ENCODE measurements around the gene EIF4E2.
"Not testable (repeated sequence)": the region's sequence is repeated elsewhere in the genome, so short reads cannot be mapped to it uniquely, and the experiment has no call there.

Gene EIF4E2

DNA sequence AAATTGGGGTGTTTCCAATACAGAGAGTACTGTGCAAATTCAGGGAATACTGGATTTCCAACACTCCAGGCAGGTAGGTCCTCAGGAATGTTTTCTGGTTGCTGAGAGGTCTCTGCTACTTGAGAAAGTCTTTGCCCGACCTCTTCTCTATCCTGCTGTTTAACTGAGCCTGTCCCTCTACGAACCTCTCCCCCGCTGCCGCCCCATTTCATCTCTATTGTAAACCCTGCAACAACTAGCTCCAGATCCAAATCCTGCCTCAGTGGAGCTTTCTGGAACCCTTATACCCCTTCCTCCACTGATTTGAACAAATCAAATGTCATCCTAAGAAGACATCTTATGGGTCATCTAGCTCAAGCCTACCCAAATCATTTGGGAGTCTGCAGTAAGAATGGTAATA lies 1.3 kb downstream of the EIF4E2 start:
- Histone ChIP-seq H3K4me3 (ENCODE audit: low read length) (peak overlapping the region; percentile 89), H3K9me3 (ENCODE audit: insufficient read depth, low read depth, low read length) (no peaks in the 10 kb centered on the region), H3K27me3 (ENCODE audit: insufficient read depth, low read length) (no peaks in the 10 kb centered on the region), H3K36me3 (ENCODE audit: insufficient read depth, low read depth, low read length) (peaks cover 37% of the 10 kb centered on the region), H3K4me1 (ENCODE audit: insufficient read depth, low read length) (peaks cover 7% of the 10 kb centered on the region), H3K27ac (ENCODE audit: low read length) (no peak overlapping the region), H3K9ac (ENCODE audit: low read depth, low read length) (peak overlapping the region; percentile 95; the same call in 1 of the 2 replicates)

- no peak overlapping the region for H3K27ac ChIP-seq (ENCODE audit: low read length)
- H3K27me3 ChIP-seq (ENCODE audit: insufficient read depth, low read length): no peaks in the 10 kb centered on the region
- H3K9me3 ChIP-seq (ENCODE audit: insufficient read depth, low read depth, low read length): no peaks in the 10 kb centered on the region
- no peak overlapping the region for H3K4me3 ChIP-seq (ENCODE audit: low read length)
- H3K9ac ChIP-seq (ENCODE audit: low read depth, low read length): no peak overlapping the region
- H3K36me3 ChIP-seq (ENCODE audit: insufficient read depth, low read depth, low read length): peaks cover 70% of the 10 kb centered on the region
- peaks cover 5% of the 10 kb centered on the region for H3K4me1 ChIP-seq (ENCODE audit: insufficient read depth, low read length)
These were observed 5.9 kb downstream of the EIF4E2 start for GRCh38 chr2:232556426-232556825.

DNA sequence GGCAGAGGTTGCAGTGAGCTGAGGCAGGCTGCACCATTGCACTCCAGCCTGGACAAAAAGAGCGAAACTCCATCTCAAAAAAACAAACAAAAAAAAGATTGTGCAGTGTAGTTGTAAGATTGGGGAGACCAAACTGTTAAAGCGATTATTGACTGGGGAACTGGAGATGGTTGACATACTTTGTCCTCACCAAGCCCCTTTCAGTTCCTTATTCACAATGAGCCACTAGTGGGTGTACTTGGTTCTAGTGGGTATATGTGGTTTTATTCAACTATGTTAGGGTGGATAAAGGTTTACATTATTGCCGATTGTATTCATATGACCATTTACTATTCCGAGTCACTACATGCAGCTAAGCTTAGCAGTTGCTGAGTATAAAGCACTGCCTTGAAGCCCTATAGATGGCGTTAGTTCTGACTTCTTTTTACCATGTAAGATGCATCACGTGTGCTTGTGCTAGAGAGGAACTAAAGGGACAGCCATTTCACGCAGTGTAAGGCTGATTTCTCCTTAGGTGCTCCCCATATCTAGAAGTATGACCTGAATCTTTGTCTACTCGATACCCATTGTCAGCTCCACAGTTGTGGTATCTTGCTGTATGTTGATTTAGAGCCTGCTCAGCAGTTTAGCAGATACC lies 12.1 kb downstream of the EIF4E2 start:
- Histone ChIP-seq H3K27ac (ENCODE audit: low read length) (no peak overlapping the region), H3K4me3 (ENCODE audit: low read length) (no peak overlapping the region), H3K4me1 (ENCODE audit: insufficient read depth, low read length) (no peaks in the 10 kb centered on the region), H3K9me3 (ENCODE audit: insufficient read depth, low read depth, low read length) (no peaks in the 10 kb centered on the region), H3K27me3 (ENCODE audit: insufficient read depth, low read length) (no peaks in the 10 kb centered on the region), H3K9ac (ENCODE audit: low read depth, low read length) (no peak overlapping the region), H3K36me3 (ENCODE audit: insufficient read depth, low read depth, low read length) (peaks cover 87% of the 10 kb centered on the region)

- no peak overlapping the region for H3K9ac ChIP-seq (ENCODE audit: low read depth, low read length)
- no peak overlapping the region for H3K4me3 ChIP-seq (ENCODE audit: low read length)
- no peak overlapping the region for H3K27ac ChIP-seq (ENCODE audit: low read length)
- H3K27me3 ChIP-seq (ENCODE audit: insufficient read depth, low read length): no peaks in the 10 kb centered on the region
- H3K36me3 ChIP-seq (ENCODE audit: insufficient read depth, low read depth, low read length): peaks cover 89% of the 10 kb centered on the region
- H3K9me3 ChIP-seq (ENCODE audit: insufficient read depth, low read depth, low read length): no peaks in the 10 kb centered on the region
- no peaks in the 10 kb centered on the region for H3K4me1 ChIP-seq (ENCODE audit: insufficient read depth, low read length)
These were observed 13.1 kb downstream of the EIF4E2 start for GRCh38 chr2:232563580-232563979.

GRCh38 chr2:232567721-232568120 lies 17.2 kb downstream of the EIF4E2 start:
- H3K9ac ChIP-seq (ENCODE audit: low read depth, low read length): no peak overlapping the region
- H3K4me3 ChIP-seq (ENCODE audit: low read length): no peak overlapping the region
- H3K36me3 ChIP-seq (ENCODE audit: insufficient read depth, low read depth, low read length): peaks cover 90% of the 10 kb centered on the region

GRCh38 chr2:232568161-232568560 lies 17.7 kb downstream of the EIF4E2 start:
- no peak overlapping the region for H3K9ac ChIP-seq (ENCODE audit: low read depth, low read length)
- H3K36me3 ChIP-seq (ENCODE audit: insufficient read depth, low read depth, low read length): peaks cover 91% of the 10 kb centered on the region
- no peak overlapping the region for H3K27ac ChIP-seq (ENCODE audit: low read length)
- H3K4me1 ChIP-seq (ENCODE audit: insufficient read depth, low read length): no peaks in the 10 kb centered on the region
- H3K9me3 ChIP-seq (ENCODE audit: insufficient read depth, low read depth, low read length): no peaks in the 10 kb centered on the region
- no peaks in the 10 kb centered on the region for H3K27me3 ChIP-seq (ENCODE audit: insufficient read depth, low read length)
- H3K4me3 ChIP-seq (ENCODE audit: low read length): no peak overlapping the region

More at GRCh38 chr2:232567721-232568120, 17.2 kb downstream of the EIF4E2 start:
- no peaks in the 10 kb centered on the region for H3K9me3 ChIP-seq (ENCODE audit: insufficient read depth, low read depth, low read length)
- no peaks in the 10 kb centered on the region for H3K4me1 ChIP-seq (ENCODE audit: insufficient read depth, low read length)
- H3K27ac ChIP-seq (ENCODE audit: low read length): no peak overlapping the region
- H3K27me3 ChIP-seq (ENCODE audit: insufficient read depth, low read length): no peaks in the 10 kb centered on the region

DNA sequence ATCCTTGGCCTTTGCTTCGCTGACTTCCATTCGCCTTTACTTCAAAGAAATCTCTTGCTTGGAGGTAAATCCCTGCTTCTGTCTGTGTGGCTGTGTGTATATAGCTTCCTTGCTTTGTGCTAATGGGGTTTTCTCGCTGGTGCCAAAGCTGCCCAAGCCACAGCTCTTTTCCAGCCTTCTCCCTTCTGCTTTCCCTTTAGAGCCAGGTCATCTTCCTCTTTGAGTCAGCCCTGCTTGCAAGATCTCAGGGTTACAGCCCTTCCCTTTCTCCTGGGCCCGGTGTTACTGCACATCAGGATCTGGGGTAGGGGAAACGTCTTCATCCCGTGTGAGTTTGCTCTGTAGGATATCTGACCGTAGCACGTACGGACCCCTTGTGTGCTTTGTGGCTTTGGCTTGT lies 19.1 kb downstream of the EIF4E2 start:
- no peak overlapping the region for H3K4me3 ChIP-seq (ENCODE audit: low read length)
- no peak overlapping the region for H3K9ac ChIP-seq (ENCODE audit: low read depth, low read length)
- H3K4me1 ChIP-seq (ENCODE audit: insufficient read depth, low read length): no peaks in the 10 kb centered on the region
- no peaks in the 10 kb centered on the region for H3K9me3 ChIP-seq (ENCODE audit: insufficient read depth, low read depth, low read length)
- no peaks in the 10 kb centered on the region for H3K27me3 ChIP-seq (ENCODE audit: insufficient read depth, low read length)
- H3K36me3 ChIP-seq (ENCODE audit: insufficient read depth, low read depth, low read length): peaks cover 94% of the 10 kb centered on the region
- no peak overlapping the region for H3K27ac ChIP-seq (ENCODE audit: low read length)

- H3K27me3 ChIP-seq (ENCODE audit: insufficient read depth, low read length); H3K4me1 ChIP-seq (ENCODE audit: insufficient read depth, low read length); H3K9ac ChIP-seq (ENCODE audit: low read depth, low read length); H3K9me3 ChIP-seq (ENCODE audit: insufficient read depth, low read depth, low read length); H3K27ac ChIP-seq (ENCODE audit: low read length); H3K4me3 ChIP-seq (ENCODE audit: low read length): not testable (repeated sequence)
- H3K36me3 ChIP-seq (ENCODE audit: insufficient read depth, low read depth, low read length): peaks cover 95% of the 10 kb centered on the region
These were observed 20.0 kb downstream of the EIF4E2 start for GRCh38 chr2:232570481-232570880.

DNA sequence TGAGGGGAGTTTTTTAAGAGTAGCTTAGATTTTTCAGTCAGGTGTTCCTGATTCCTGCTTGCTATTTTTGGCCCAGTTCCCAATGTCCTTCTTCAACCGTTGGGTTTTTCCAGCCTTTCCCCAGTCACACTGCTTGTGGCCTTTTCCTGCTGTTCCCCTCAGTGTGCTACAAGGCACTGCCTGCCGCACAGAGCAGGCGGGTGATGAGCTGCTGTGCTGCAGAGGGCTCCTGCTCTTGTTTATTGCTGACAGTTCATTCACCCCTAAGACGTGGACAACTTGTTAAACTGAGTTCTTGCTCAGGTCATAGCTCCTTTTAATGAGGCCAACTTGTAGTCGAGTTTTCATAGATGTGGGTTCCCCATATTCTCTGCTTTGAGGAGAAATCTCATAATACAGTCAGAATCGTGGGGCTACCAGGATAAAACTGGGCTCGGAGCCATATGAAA lies 20.6 kb downstream of the EIF4E2 start:
- no peak overlapping the region for H3K27ac ChIP-seq (ENCODE audit: low read length)
- peaks cover 90% of the 10 kb centered on the region for H3K36me3 ChIP-seq (ENCODE audit: insufficient read depth, low read depth, low read length)
- no peaks in the 10 kb centered on the region for H3K4me1 ChIP-seq (ENCODE audit: insufficient read depth, low read length)
- H3K4me3 ChIP-seq (ENCODE audit: low read length): no peak overlapping the region
- no peaks in the 10 kb centered on the region for H3K9me3 ChIP-seq (ENCODE audit: insufficient read depth, low read depth, low read length)
- H3K27me3 ChIP-seq (ENCODE audit: insufficient read depth, low read length): no peaks in the 10 kb centered on the region
- H3K9ac ChIP-seq (ENCODE audit: low read depth, low read length): no peak overlapping the region

DNA sequence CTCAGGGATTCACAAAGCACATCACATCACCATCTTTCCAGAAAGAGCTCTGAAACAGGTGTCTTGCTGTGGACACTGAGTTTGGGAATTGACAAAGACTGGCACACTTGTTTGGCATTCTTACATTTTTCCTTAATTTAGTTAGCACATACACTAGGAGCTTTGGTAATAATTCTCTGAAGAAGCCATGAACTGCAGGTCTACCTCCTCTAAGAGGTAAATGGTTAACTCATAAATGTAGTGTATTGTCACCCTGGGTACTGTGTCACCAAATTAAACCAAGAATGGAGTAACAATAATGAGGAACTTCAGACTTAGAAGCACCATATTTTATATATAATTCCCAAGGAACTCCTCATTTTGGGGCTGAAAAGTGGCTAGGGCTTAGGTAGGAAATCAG lies 22.6 kb downstream of the EIF4E2 start:
- H3K4me3 ChIP-seq (ENCODE audit: low read length): no peak overlapping the region
- no peak overlapping the region for H3K27ac ChIP-seq (ENCODE audit: low read length)
- H3K27me3 ChIP-seq (ENCODE audit: insufficient read depth, low read length): no peaks in the 10 kb centered on the region
- H3K9me3 ChIP-seq (ENCODE audit: insufficient read depth, low read depth, low read length): no peaks in the 10 kb centered on the region
- H3K9ac ChIP-seq (ENCODE audit: low read depth, low read length): no peak overlapping the region
- peaks cover 83% of the 10 kb centered on the region for H3K36me3 ChIP-seq (ENCODE audit: insufficient read depth, low read depth, low read length)
- no peaks in the 10 kb centered on the region for H3K4me1 ChIP-seq (ENCODE audit: insufficient read depth, low read length)

DNA sequence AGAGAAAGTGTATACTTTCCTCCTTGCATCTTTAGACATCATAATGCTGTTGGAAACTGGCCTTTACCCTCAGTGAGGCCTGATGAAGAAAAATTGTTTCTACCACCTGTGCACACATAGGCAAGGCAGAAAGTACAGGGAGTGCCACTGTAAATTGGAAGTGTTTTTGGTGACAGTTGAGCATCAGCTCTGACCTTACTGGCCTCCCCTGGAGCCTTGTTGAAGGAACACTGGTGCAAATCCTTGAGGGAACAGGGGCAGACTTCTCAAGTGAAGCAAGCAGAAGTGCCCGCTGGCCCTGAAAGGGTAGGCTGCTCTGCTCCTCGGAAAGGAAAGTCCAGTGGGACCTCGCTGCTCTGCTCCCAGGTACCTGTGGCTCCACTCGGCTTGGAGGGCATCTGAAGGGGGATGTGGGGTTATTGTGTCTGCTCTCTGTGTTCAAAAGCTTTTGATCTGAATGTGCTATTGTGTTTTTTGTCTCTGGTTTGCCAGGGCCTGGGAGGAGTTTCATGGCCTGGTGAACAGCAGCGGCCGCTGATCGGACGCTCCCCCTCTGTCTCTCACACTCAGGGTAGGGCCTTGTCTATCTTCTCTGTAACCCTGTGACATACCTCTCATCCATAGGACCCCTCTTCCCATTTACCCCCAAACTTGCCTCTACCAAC lies 23.4 kb downstream of the EIF4E2 start:
- Histone ChIP-seq H3K9ac (ENCODE audit: low read depth, low read length) (no peak overlapping the region), H3K4me3 (ENCODE audit: low read length) (no peak overlapping the region), H3K27ac (ENCODE audit: low read length) (no peak overlapping the region), H3K9me3 (ENCODE audit: insufficient read depth, low read depth, low read length) (no peaks in the 10 kb centered on the region), H3K36me3 (ENCODE audit: insufficient read depth, low read depth, low read length) (peaks cover 78% of the 10 kb centered on the region), H3K27me3 (ENCODE audit: insufficient read depth, low read length) (no peaks in the 10 kb centered on the region), H3K4me1 (ENCODE audit: insufficient read depth, low read length) (no peaks in the 10 kb centered on the region)

- Histone ChIP-seq H3K27me3 (ENCODE audit: insufficient read depth, low read length) (no peaks in the 10 kb centered on the region), H3K36me3 (ENCODE audit: insufficient read depth, low read depth, low read length) (peaks cover 69% of the 10 kb centered on the region), H3K4me1 (ENCODE audit: insufficient read depth, low read length) (no peaks in the 10 kb centered on the region), H3K9me3 (ENCODE audit: insufficient read depth, low read depth, low read length) (no peaks in the 10 kb centered on the region), H3K9ac (ENCODE audit: low read depth, low read length) (no peak overlapping the region), H3K4me3 (ENCODE audit: low read length) (no peak overlapping the region), H3K27ac (ENCODE audit: low read length) (no peak overlapping the region)
These were observed 24.4 kb downstream of the EIF4E2 start for GRCh38 chr2:232574674-232575403.

Measured in iPS-20b (cell line).